ENCODE data around the gene ADSS2.
"Not testable (repeated sequence)": the region's sequence is repeated elsewhere in the genome, so short reads cannot be mapped to it uniquely, and the experiment has no call there.

The ADSS2 gene

GRCh38 chr1:244367399-244368114 lies 84.2 kb downstream of the ADSS2 start:
- DNase-seq: no peak

GRCh38 chr1:244365809-244366208 lies 85.9 kb downstream of the ADSS2 start:
- no peak for DNase-seq

GRCh38 chr1:244365262-244365661 lies 86.4 kb downstream of the ADSS2 start:
- DNase-seq: not testable (repeated sequence)

DNA sequence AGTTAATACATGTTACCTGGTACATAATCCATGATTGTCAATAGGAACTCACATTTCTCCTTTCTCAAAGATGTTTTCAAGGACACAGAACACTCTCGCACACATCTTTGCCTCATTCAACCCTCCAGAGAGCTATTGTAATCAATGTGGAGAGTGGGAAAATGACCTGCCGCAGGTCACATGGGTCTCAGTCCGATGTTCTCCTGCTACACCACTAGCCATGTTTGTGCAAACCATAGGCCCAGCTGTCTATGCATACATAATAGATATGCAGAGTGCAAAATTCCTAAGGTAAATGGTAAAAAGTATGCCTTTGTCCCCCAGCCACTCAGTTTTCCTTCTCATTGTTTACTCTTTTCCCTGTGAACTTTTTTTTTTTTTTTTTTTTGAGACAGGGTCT lies 89.2 kb downstream of the ADSS2 start:
- DNase-seq: no peak

GRCh38 chr1:244361764-244362473 lies 89.8 kb downstream of the ADSS2 start:
- peak in 1 of 58 donors; percentile 6 for DNase-seq

Measured in anterior cingulate cortex (tissue), 58 donors.